Measurements from ENCODE around the gene A4GALT. TPM values are rescaled to one million over a fixed set of nuclear protein-coding genes. Genes with fewer than 3 reads are reported as not detected.

A4GALT gene
- total RNA-seq, 1 donor from 2014 or later = 12.7 TPM

GRCh38 chr22:42725606-42726355 is 5.1 kb upstream of the A4GALT start:
- no peaks in the 10 kb centered on the region for H3K27me3 ChIP-seq (ENCODE audit: control insufficient read depth, insufficient read depth, low read length)
- no peaks in the 10 kb centered on the region for H3K36me3 ChIP-seq (ENCODE audit: control insufficient read depth, insufficient read depth, low read length)
- no peak for TF ChIP-seq CTCF (IDR thresholded peaks at IDR 0.05; ENCODE audit: insufficient read depth, low read length, poor library complexity, severe bottlenecking)
- DNase-seq (ENCODE audit: low read depth) = no peak
- no peak overlapping the region for H3K4me3 ChIP-seq (ENCODE audit: low read depth, low read length)

GRCh38 chr22:42724062-42724461 is 3.4 kb upstream of the A4GALT start:
- no peaks in the 10 kb centered on the region for H3K27me3 ChIP-seq (ENCODE audit: control insufficient read depth, insufficient read depth, low read length)
- no peaks in the 10 kb centered on the region for H3K36me3 ChIP-seq (ENCODE audit: control insufficient read depth, insufficient read depth, low read length)
- no peak for TF ChIP-seq CTCF (IDR thresholded peaks at IDR 0.05; ENCODE audit: insufficient read depth, low read length, poor library complexity, severe bottlenecking)
- H3K4me3 ChIP-seq (ENCODE audit: low read depth, low read length) = no peak overlapping the region
- DNase-seq (ENCODE audit: low read depth) = no peak

- Histone ChIP-seq H3K36me3 (ENCODE audit: control insufficient read depth, insufficient read depth, low read length) (no peaks in the 10 kb centered on the region), H3K4me3 (ENCODE audit: low read depth, low read length) (peak overlapping the region; percentile 72), H3K27me3 (ENCODE audit: control insufficient read depth, insufficient read depth, low read length) (no peaks in the 10 kb centered on the region)
- no peak for TF ChIP-seq CTCF (IDR thresholded peaks at IDR 0.05; ENCODE audit: insufficient read depth, low read length, poor library complexity, severe bottlenecking)
- no peak for DNase-seq (ENCODE audit: low read depth)
Observed at GRCh38 chr22:42721045-42721434, 370 bp upstream of the A4GALT start.

- no peak for DNase-seq (ENCODE audit: low read depth)
- H3K27me3 ChIP-seq (ENCODE audit: control insufficient read depth, insufficient read depth, low read length) = no peaks in the 10 kb centered on the region
- H3K36me3 ChIP-seq (ENCODE audit: control insufficient read depth, insufficient read depth, low read length) = no peaks in the 10 kb centered on the region
- peak overlapping the region; percentile 72 for H3K4me3 ChIP-seq (ENCODE audit: low read depth, low read length)
- no peak for TF ChIP-seq CTCF (IDR thresholded peaks at IDR 0.05; ENCODE audit: insufficient read depth, low read length, poor library complexity, severe bottlenecking)
Observed at GRCh38 chr22:42719656-42720262, 911 bp downstream of the A4GALT start.

GRCh38 chr22:42719133-42719532 is 1.5 kb downstream of the A4GALT start:
- TF ChIP-seq CTCF (IDR thresholded peaks at IDR 0.05; ENCODE audit: insufficient read depth, low read length, poor library complexity, severe bottlenecking) = no peak
- no peak for DNase-seq (ENCODE audit: low read depth)
- Histone ChIP-seq H3K4me3 (ENCODE audit: low read depth, low read length) (peak overlapping the region; percentile 72), H3K36me3 (ENCODE audit: control insufficient read depth, insufficient read depth, low read length) (no peaks in the 10 kb centered on the region), H3K27me3 (ENCODE audit: control insufficient read depth, insufficient read depth, low read length) (no peaks in the 10 kb centered on the region)
